OCI-M2 (cell line): ENCODE results near the gene REPS2.
"Not testable (repeated sequence)": the region's sequence is repeated elsewhere in the genome, so short reads cannot be mapped to it uniquely, and the experiment has no call there.

Source experiments
- DNase-seq: peaks from one replicate; lab custom pipeline; 2025; ENCODE audit not compliant: unreplicated experiment; lab: John Stamatoyannopoulos, UW

Gene REPS2

DNA sequence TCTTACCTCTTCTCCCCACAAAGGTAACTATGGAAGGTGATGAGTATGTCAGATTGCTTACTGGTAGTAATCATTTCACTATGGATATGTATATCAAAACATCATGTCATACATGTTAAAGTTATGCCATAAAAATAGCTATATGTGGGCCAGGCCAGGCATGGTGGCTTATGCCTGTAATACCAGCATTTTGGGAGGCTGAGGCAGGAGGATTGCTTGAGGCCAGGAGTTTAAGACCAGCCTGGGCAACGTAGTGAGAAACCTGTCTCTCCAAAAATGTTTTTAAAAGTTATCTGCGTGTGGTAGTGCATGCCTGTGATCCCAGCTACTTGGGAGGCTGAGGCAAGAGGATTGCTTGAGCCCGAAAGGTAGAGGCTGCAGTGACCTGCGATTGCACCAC is 16.2 kb downstream of the REPS2 start:
- not testable (repeated sequence) for DNase-seq

GRCh38 chrX:16963216-16963615 is 16.8 kb downstream of the REPS2 start:
- no peak for DNase-seq

DNA sequence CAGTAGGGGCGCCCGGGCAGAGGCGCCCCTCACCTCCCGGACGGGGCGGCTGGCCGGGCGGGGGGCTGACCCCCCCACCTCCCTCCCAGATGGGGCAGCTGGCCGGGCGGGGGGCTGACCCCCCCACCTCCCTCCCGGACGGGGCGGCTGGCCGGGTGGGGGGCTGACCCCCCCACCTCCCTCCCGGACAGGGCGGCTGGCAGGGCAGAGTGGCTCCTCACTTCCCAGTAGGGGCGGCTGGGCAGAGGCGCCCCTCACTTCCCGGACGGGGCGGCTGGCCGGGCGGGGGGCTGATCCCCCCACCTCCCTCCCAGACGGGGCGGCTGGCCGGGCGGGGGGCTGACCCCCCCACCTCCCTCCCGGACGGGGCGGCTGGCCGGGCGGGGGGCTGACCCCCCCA is 18.5 kb downstream of the REPS2 start:
- DNase-seq, result not testable (repeated sequence)

- no peak for DNase-seq
These were observed 20.4 kb downstream of the REPS2 start for GRCh38 chrX:16966752-16967448.

GRCh38 chrX:16968753-16969152 is 22.3 kb downstream of the REPS2 start:
- not testable (repeated sequence) for DNase-seq

GRCh38 chrX:16970977-16971376 is 24.5 kb downstream of the REPS2 start:
- DNase-seq, result no peak

- no peak for DNase-seq
These were observed 25.2 kb downstream of the REPS2 start for GRCh38 chrX:16971694-16972093.

- DNase-seq, result no peak
These were observed 28.8 kb downstream of the REPS2 start for GRCh38 chrX:16975233-16975632.

DNA sequence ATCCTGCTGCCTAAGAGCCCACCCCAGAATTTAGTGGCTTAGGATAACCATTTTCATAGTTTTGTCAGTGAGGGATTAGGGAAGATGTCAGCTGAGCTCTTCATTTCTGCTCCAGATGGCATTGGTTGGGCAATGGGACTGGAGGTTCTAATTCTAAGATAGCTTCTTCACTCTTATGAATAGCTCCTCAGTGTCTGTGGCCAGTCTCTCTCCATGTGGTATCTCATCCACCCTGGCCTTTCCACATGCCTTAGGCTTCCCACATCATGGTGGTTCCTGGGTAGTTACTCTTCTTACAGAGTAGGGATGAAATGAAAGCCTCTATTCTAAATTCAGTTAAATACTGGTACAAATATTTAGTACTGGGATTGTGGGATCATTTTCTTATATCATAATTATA is 31.3 kb downstream of the REPS2 start:
- DNase-seq, result no peak

DNA sequence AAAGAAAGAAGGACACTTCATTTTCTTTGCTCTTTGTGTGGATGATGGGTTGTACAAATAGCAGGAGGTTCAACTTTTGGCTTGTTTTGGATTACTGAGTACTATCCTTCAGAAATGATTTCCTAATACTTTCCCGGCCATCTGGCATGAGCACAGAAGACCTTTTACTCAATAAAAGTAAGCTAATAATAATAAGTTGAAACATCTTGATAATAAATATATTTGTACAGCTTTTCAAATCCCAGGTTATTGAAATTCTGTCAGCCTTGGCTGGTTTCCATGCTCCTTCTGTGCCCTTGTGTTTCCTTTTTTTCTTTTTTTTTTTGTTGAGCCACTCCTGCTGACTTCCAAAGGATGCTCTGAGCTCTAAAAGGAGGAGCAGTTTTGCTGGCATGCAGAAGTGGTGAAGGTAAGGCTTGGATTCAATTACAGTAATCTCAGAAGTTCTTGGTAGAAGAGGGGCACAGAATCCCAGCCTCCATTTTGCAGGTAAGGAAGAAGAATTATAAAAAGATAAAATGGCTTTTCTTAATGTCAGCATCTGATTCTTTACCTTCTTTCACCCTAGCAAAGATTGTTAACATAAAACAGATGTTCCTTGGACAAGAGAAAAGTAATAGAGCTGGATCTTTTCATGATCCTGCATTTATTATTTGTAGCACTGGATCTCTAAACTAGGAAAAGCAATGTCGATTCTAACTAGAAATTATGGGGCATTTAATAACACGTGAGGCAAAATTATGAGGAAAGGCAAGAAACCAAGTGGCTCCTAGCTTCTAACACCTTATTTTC is 31.9 kb downstream of the REPS2 start:
- no peak for DNase-seq

DNA sequence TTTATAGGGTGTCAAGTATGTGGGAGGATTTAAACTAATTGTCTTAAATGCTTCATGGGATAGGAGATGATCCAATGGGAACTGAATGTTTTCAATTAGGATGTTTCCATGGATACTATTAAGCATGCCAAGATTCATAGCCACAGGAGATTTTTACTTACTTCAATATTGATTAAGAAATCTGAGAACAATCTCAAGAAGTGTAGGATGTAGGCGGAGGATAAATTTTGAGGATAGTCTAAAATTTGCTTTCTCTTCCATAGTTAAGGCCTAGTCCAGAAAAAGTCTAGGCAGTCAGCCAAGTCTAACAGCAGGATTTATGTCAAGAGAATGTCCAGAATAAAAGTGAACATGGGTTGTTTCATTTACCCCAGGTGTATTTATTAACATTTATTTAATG is 32.8 kb downstream of the REPS2 start:
- DNase-seq, result no peak

- DNase-seq, result no peak
These were observed 34.8 kb downstream of the REPS2 start for GRCh38 chrX:16981209-16981608.

DNA sequence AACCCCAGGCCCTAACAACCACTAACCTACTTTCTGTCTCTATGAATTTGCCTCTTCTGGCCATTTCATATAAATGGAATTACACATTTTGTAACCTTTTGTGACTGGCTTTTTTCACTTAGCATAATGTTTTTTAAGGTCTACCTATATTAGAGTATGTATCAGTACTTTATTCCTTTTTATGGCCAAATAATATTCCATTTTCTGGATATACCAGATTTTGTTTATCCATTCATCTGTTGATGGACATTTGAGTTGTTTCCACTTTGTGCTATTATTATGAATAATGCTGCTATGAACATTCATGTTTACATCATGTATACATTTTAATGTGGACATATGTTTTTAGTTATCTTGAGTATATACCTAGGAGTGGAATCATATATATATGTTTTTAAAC is 35.5 kb downstream of the REPS2 start:
- DNase-seq, result no peak

- no peak for DNase-seq
These were observed 36.6 kb downstream of the REPS2 start for GRCh38 chrX:16983051-16983450.

DNA sequence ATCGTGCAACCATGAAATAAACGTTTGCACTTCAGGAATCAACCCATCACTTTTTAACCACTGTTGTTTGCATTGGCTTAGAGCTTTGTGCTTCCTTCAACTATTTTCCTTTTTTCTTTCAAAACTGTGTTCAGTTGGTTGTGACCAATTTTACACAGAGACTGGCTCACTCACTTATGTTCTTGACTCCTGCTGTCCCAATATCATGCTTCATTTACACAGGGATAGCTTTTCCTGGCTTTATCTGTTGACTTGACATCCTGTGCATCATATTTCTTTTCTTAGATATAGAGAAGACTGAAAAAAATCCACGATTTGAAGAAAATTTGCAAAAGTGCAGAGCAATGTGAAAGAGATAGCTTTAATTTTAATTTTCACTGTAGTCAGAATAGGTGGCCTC is 38.8 kb downstream of the REPS2 start:
- DNase-seq, result no peak

DNA sequence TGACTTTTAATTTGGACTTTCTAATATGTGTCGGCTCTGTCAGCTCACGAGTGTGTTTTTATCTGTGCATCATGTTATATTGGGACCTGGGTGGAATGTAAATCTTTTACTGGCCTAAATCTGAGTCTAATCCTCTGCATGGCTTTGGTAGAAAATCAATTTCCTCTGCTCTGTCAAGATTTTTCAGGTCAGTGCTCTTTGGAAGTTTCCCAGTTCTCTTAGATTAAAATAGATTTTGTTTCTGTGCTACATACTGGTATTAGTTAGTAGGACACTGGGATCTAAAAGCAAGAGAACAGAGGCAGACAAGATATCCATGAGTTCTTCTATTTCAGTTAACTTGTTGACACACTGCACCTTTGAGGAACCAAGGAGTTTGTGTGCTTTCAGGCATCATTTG is 39.7 kb downstream of the REPS2 start:
- no peak for DNase-seq

DNA sequence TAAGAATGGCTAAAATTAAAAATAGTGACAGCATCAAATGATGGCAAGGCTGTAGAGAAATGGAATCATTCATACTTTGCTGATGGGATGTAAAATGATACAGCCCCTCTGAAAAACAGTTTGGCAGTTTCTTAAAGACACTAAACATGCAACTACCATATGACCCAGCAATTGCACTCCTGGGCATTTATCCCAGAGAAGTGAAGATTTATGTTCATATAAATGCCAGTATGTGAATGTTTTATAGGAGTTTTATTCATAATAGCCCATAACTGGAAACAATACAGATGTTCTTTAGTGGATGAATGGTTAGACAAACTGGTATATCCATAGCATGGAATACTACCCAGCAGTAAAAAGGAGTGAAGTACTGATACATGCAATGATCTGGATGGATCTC is 43.3 kb downstream of the REPS2 start:
- no peak for DNase-seq

GRCh38 chrX:16990839-16991238 is 44.4 kb downstream of the REPS2 start:
- DNase-seq, result no peak

- DNase-seq, result no peak
These were observed 46.0 kb downstream of the REPS2 start for GRCh38 chrX:16992445-16992844.

DNA sequence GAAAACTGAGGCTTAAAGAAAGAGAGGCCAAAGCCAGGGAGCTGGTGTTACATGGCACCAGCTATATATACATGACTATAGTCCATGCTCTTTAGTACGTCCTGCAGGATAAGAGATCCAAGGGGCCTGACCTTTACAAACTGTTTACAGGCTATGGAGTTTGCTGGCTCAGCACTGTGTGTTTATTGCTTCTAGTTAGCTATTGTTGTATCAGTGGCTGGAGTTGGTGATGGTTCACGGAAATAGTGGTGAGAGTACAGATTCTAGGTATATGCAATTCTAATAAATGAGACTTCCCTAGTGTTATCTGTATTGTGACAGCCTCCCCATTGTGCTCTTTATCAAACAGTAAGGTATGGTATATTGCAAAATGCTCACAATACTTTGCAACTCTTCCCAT is 46.5 kb downstream of the REPS2 start:
- no peak for DNase-seq

GRCh38 chrX:16993791-16994318 is 47.4 kb downstream of the REPS2 start:
- no peak for DNase-seq

GRCh38 chrX:16994736-16995135 is 48.3 kb downstream of the REPS2 start:
- DNase-seq, result no peak
